A549 (cell line): ENCODE measurements around the gene GSK3A. TPM values are rescaled to one million over a fixed set of nuclear protein-coding genes. Genes with fewer than 3 reads are reported as not detected.
A peak's percentile ranks its signal among the peaks of the same experiment; 100 is the strongest.

Experiments
- ATAC-seq, 2 experiments: fragments of 200-7000 bp in 1 of 2; fragments of >200 bp in 1 of 2; cut with Nextera tagmentation in 1 of 2; cut with Tn5 transposase in 1 of 2; 3 replicates each; pipeline versions ENCODE4 v1.8.0 to v1.9.1; 2018 to 2020; ENCODE audit warnings: mild to moderate bottlenecking in 1 of 2, moderate library complexity in 1 of 2
- CTCF ChIA-PET: fragments of 300-600 bp; sonication (Branson Sonifier 250); formaldehyde crosslinking; extraction: SDS; loops from one replicate; lab custom pipeline; 2021; ENCODE audit warnings: antibody characterized with exemption, inconsistent platforms; lab: Yijun Ruan, JAX
- POLR2A ChIA-PET: fragments of 350-600 bp; formaldehyde crosslinking; extraction: SDS; loops from one replicate; lab custom pipeline; 2021; ENCODE audit warnings: antibody characterized with exemption, inconsistent platforms; lab: Yijun Ruan, JAX
- DNase-seq, 2 experiments: peaks; one replicate each; pipeline versions ENCODE4 v3.0.0 to v3.0.0-alpha.2; 2011 to 2016; ENCODE audit warnings: low read depth in 1 of 2, low spot score in 1 of 2
- FAIRE-seq: peaks from 2 replicates; lab custom pipeline; 2011; peaks lifted over from hg19 to GRCh38; lab: Jason Lieb, UNC
- H3K27ac ChIP-seq, 2 experiments: fragments of >200 bp; sonication (Bioruptor Twin); formaldehyde crosslinking; 3 replicates each; pipeline ENCODE4 v1.5.1; 2016 to 2017
- H3K4me1 ChIP-seq: fragments of >200 bp; sonication (Bioruptor Twin); formaldehyde crosslinking; 3 replicates; pipeline ENCODE4 v1.6.1; 2016
- H3K4me2 ChIP-seq: fragments of >200 bp; sonication (Bioruptor Twin); formaldehyde crosslinking; 3 replicates; pipeline ENCODE4 v1.6.1; 2016
- H3K4me3 ChIP-seq: fragments of >200 bp; sonication (Bioruptor Twin); formaldehyde crosslinking; 3 replicates; pipeline ENCODE4 v1.5.1; 2016
- H3K9me3 ChIP-seq: fragments of >200 bp; sonication (Bioruptor Twin); formaldehyde crosslinking; 3 replicates; pipeline ENCODE4 v1.6.1; 2016
- BHLHE40 ChIP-seq: IDR thresholded peaks from 2 replicates; pipeline ENCODE4 v1.6.1; 2012; ENCODE audit warnings: low read depth, low read length, inconsistent platforms
- EHMT2 ChIP-seq: fragments of 200-600 bp; sonication (generic); IDR thresholded peaks from 2 replicates; pipeline ENCODE4 v1.6.1; 2016; ENCODE audit warnings: antibody characterized with exemption, low read depth, mild to moderate bottlenecking, moderate library complexity
- EP300 ChIP-seq, 2 experiments: fragments of >200 bp; sonication (Bioruptor Twin); formaldehyde crosslinking; IDR thresholded peaks; 2 replicates in 1 of 2; 3 replicates in 1 of 2; pipeline ENCODE4 v1.6.1; 2016 to 2017
- ESRRA ChIP-seq: fragments of 150-350 bp; IDR thresholded peaks from 2 replicates; pipeline ENCODE4 v1.6.1; 2014; ENCODE audit warnings: mild to moderate bottlenecking, low read length, borderline replicate concordance
- FOXS1 ChIP-seq: fragments of 250-450 bp; sonication (Bioruptor Pico); IDR thresholded peaks from 2 replicates; pipeline ENCODE4 v1.5.0; 2020; ENCODE audit warnings: mild to moderate bottlenecking, moderate library complexity
- HEYL ChIP-seq: fragments of 250-450 bp; sonication (Bioruptor Pico); IDR thresholded peaks from 2 replicates; pipeline ENCODE4 v1.8.0; 2021; ENCODE audit warnings: mild to moderate bottlenecking, moderate library complexity
- HOXA7 ChIP-seq: fragments of 250-450 bp; sonication (Bioruptor Pico); IDR thresholded peaks from 2 replicates; pipeline ENCODE4 v1.5.0; 2020; ENCODE audit warnings: mild to moderate bottlenecking, moderate library complexity
- HOXB13 ChIP-seq: fragments of 250-450 bp; sonication (Bioruptor Pico); IDR thresholded peaks from 2 replicates; pipeline ENCODE4 v1.5.0; 2020; ENCODE audit warnings: low read depth, mild to moderate bottlenecking, moderate library complexity
- JUN ChIP-seq, 2 experiments: fragments of >200 bp; sonication (Bioruptor Twin); formaldehyde crosslinking; IDR thresholded peaks; 2 replicates in 1 of 2; 3 replicates in 1 of 2; pipeline ENCODE4 v1.6.1; 2016 to 2017
- MAFK ChIP-seq: fragments of 450-650 bp; IDR thresholded peaks from 2 replicates; pipeline ENCODE4 v1.6.1; 2014; ENCODE audit not compliant: partially characterized antibody
- POLR2A ChIP-seq: IDR thresholded peaks from 2 replicates; pipeline ENCODE4 v1.6.1; 2012; ENCODE audit warnings: mild to moderate bottlenecking, low read length
- RCOR1 ChIP-seq: fragments of 150-350 bp; IDR thresholded peaks from 2 replicates; pipeline ENCODE4 v1.6.1; 2014; ENCODE audit warnings: antibody characterized with exemption, low read length, low read depth
- RFX5 ChIP-seq: fragments of 450-650 bp; IDR thresholded peaks from 2 replicates; pipeline ENCODE4 v1.7.1; 2014; ENCODE audit warnings: antibody characterized with exemption, mild to moderate bottlenecking, moderate library complexity
- RNF2 ChIP-seq: fragments of 200-600 bp; sonication (generic); IDR thresholded peaks from 2 replicates; pipeline ENCODE4 v1.6.1; 2016; ENCODE audit warnings: low read depth, mild to moderate bottlenecking, antibody characterized with exemption, moderate library complexity, borderline replicate concordance
- SMC3 ChIP-seq: fragments of >200 bp; sonication (Bioruptor Twin); formaldehyde crosslinking; IDR thresholded peaks from 3 replicates; pipeline ENCODE4 v1.6.1; 2018; ENCODE audit warnings: inconsistent platforms
- SREBF2 ChIP-seq: fragments of 450-650 bp; IDR thresholded peaks from 2 replicates; pipeline ENCODE4 v1.6.1; 2014; ENCODE audit warnings: mild to moderate bottlenecking, moderate library complexity
- ZFP36 ChIP-seq: fragments of 450-650 bp; IDR thresholded peaks from 2 replicates; pipeline ENCODE4 v1.6.1; 2014; ENCODE audit warnings: borderline replicate concordance; ENCODE audit not compliant: partially characterized antibody
- ZNF302 ChIP-seq: fragments of 250-450 bp; sonication (Bioruptor Pico); IDR thresholded peaks from 2 replicates; pipeline ENCODE4 v1.9.0; 2021; ENCODE audit warnings: inconsistent platforms, mild to moderate bottlenecking, moderate library complexity
- WGBS: methylation state at CpG from one replicate; pipeline ENCODE4 v1.1.6; 2017; ENCODE audit errors: missing lambda C conversion rate; 5-methylcytosine and 5-hydroxymethylcytosine counted together
- polyA plus RNA-seq, 4 experiments: library from polyadenylated mRNA; depleted of rRNA in 3 of 4; stranded (reverse); fragments of >200 nt; fragmentation: RNase III in 1 of 4; extraction: RNeasy Plus Mini Kit Qiagen cat#74134 plus additional on column Dnase treatment in 1 of 4; gene quantifications; 2 replicates in 3 of 4; 3 replicates in 1 of 4; pipeline ENCODE4 v1.2.3, GENCODE V29; 2011 to 2017
- TF ChIP-seq, protein P1 (sequence below): fragments of 450-650 bp; IDR thresholded peaks from 2 replicates; pipeline ENCODE4 v1.6.1; 2014; ENCODE audit warnings: antibody characterized with exemption

Gene GSK3A
- polyA plus RNA-seq, 2 of the 4 experiments (the other 2 are of a cell fraction), result 55.2 to 85.1 TPM

DNA sequence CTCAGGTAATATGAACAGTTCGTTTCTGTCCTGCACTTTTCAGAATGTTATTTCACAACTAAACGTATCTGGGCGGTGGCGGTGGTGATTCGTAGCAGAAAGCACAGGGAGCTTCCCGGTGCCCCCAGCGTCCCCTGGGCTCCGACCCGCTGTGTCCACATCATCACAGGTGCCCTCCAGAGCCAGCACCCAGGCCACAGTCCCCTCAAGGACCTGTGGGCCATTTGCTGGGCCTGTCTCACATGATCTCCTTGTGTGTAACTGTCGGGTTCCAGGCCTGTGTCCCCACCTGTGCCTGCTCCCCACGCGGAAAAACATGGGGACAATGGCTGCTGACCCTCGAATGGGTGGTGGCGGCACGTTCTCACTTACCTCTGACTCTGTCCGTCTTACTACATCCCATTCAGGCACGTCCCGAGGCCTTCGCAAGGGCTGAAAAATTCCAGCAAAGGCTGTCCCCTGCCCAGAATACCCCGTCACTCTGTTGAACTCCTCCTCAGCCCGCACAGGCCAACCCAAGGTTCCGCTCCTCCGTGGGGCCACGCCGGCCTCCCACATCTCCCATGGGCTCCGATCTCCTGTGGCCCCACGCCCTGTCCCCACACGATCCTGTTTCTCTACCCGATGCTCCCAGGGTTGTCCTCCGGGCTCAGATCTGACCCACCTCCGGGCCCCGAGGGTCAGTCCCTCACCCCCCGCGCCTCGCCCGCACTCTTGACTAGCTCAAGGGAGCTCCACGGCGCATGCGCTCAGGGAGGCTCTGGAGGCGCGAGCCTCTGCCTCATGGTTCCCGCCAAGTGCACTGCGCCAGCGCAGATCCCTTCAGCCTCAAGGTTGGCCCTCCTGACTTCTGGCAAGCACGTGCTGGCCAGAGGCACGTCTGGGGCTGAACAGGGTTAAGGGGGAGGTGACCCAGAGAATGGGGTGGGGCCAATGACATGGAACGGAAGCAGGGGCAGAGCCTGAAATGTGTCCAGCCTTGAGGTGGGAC lies 46.1 kb downstream of the GSK3A start:
- H3K9me3 ChIP-seq, result peaks cover 7% of the 10 kb centered on the region
- peaks cover 13% of the 10 kb centered on the region for H3K4me1 ChIP-seq
- H3K4me2 ChIP-seq, result no peak overlapping the region
- FAIRE-seq (no peak), ATAC-seq (peak in 1 of 2 experiments; percentile 32; a peak in 3 of 6 replicates), DNase-seq (no peak)
- H3K4me3 ChIP-seq, result no peak overlapping the region
- CTCF ChIA-PET, result interaction anchor here (2.3 to 13.0 kb wide), 3 partner anchors 12 to 19 kb away, joined by 7 to 136 read pairs (median 8); no protein-coding TSS in a partner anchor
- WGBS, result 95% methylated on average over 47 of the region's 47 CpGs
- 0 out of 5 replicates have a peak, but pooled peaks of 1 of the 2 experiments have one; percentile 19 for TF ChIP-seq JUN (IDR thresholded peaks at IDR 0.05)
- TF ChIP-seq, protein P1, sequence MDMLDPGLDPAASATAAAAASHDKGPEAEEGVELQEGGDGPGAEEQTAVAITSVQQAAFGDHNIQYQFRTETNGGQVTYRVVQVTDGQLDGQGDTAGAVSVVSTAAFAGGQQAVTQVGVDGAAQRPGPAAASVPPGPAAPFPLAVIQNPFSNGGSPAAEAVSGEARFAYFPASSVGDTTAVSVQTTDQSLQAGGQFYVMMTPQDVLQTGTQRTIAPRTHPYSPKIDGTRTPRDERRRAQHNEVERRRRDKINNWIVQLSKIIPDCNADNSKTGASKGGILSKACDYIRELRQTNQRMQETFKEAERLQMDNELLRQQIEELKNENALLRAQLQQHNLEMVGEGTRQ, result no peak
- TF ChIP-seq, all 56 proteins: peak for 1
- POLR2A ChIA-PET, result no interaction called here
- H3K27ac ChIP-seq, result no peak overlapping the region

DNA sequence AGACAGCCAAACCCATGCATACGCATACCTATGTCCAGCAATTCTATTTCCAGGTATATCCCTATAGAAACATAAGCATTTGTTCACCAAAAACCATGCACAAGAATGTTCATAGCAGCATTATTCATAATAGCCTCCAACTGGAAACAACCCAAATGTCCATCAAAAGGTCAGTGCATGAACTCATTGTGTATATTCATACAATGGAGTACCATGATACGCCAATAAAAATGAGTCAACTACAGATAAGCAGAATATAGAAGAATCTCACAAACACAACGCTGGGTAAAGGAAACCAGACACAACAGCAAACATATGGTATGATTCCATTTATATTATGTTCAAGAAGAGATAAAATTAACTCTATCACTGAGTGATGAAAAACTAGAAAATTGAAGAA lies 48.7 kb downstream of the GSK3A start:
- no peak overlapping the region for H3K27ac ChIP-seq
- DNase-seq, result no peak
- FAIRE-seq, result peak; percentile 73
- no peak overlapping the region for H3K4me2 ChIP-seq
- no peak overlapping the region for H3K4me3 ChIP-seq
- ATAC-seq, result no peak
- TF ChIP-seq MAFK (no peak), HOXA7 (CRISPR knock-in tag) (no peak), FOXS1 (CRISPR knock-in tag) (no peak), EP300 (IDR thresholded peaks at IDR 0.05) (no peak), RCOR1 (no peak), ESRRA (no peak)
- TF ChIP-seq, all 56 proteins: peak for 0
- Histone ChIP-seq H3K4me1 (peaks cover 14% of the 10 kb centered on the region), H3K9me3 (peaks cover 7% of the 10 kb centered on the region)
- POLR2A ChIA-PET, result interaction anchor here (0.7 kb wide), 1 partner anchor 219 kb away, joined by 3 read pairs; no protein-coding TSS in a partner anchor
- CTCF ChIA-PET, result interaction anchor here (0.6 to 14.9 kb wide), 5 partner anchors 13 to 114 kb away, joined by 3 to 323 read pairs (median 3); partner anchors contain the start of gene POU2F2
- 42% methylated on average over 3 of the region's 3 CpGs for WGBS

- Histone ChIP-seq H3K4me2 (no peak overlapping the region), H3K4me1 (peaks cover 14% of the 10 kb centered on the region), H3K9me3 (peaks cover 7% of the 10 kb centered on the region), H3K27ac (no peak overlapping the region), H3K4me3 (no peak overlapping the region)
- CTCF ChIA-PET, result interaction anchor here (0.6 to 14.9 kb wide), 7 partner anchors 10 to 158 kb away, joined by 3 to 323 read pairs (median 3); partner anchors contain the start of gene POU2F2
- FAIRE-seq (peak; percentile 18), ATAC-seq (no peak), DNase-seq (no peak)
- WGBS, result 81% methylated on average over 1 of the region's 1 CpG
- POLR2A ChIA-PET, result interaction anchor here (0.7 kb wide), 1 partner anchor 220 kb away, joined by 3 read pairs; no protein-coding TSS in a partner anchor
- TF ChIP-seq POLR2A (no peak), ZFP36 (no peak), RNF2 (no peak), SREBF2 (no peak), BHLHE40 (no peak), RFX5 (no peak), ZNF302 (CRISPR knock-in tag) (no peak), JUN (IDR thresholded peaks at IDR 0.05) (no peak), EHMT2 (no peak), HOXB13 (CRISPR knock-in tag) (no peak), HEYL (CRISPR knock-in tag) (no peak), SMC3 (no peak)
These were observed 49.1 kb downstream of the GSK3A start for GRCh38 chr19:42193294-42193693.
